GM13976 (cell line): ENCODE results near the gene PKNOX2.

Experiments
- DNase-seq: peaks from one replicate; pipeline ENCODE4 v3.0.0; 2012; ENCODE audit warnings: low spot score
- CTCF ChIP-seq: IDR thresholded peaks from 2 replicates; pipeline ENCODE4 v1.5.1; 2012; ENCODE audit warnings: borderline replicate concordance, mild to moderate bottlenecking; ENCODE audit not compliant: insufficient read depth; ENCODE audit errors: extremely low read depth, missing control alignments, control extremely low read depth
- in situ Hi-C: fragments of 300-500 bp; cut with MboI; formaldehyde crosslinking; loops from one replicate; pipeline ENCODE4 v1.12.0; 2022; ENCODE audit warnings: low sequenced_read_pairs, mixed read lengths, inconsistent platforms; ENCODE audit not compliant: unreplicated experiment

Gene PKNOX2

DNA sequence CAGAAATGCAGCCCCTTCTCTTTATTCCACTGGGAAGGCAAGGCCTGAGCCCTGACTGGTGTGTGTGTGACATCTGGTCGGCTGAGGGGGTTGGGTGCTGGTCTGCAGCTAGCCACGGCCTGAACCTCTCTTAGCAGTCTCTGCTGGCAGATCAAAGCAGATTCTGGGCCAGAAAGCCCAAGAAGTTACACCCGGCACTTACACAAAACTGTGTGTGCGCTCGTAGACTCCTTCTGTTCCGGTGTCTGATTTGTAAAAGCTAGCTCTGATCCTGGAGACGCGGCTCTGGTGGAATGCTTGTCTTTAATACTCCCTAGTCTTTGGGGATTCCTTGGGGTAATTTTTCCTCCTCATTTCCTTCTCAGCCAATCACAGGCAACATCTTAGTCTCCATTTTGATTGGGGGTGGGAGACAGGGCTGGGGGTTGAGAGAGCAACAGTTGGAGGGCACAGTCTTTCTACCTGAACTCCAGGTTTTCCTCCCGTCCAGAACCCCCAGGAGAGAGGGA lies 5.5 kb downstream of the PKNOX2 start:
- in situ Hi-C loops: no loop called here
- DNase-seq: no peak
- no peak for TF ChIP-seq CTCF

- DNase-seq: no peak
- TF ChIP-seq CTCF: no peak
- in situ Hi-C loops: no loop called here
Measured at GRCh38 chr11:125170510-125171031, 6.0 kb downstream of the PKNOX2 start.

- no peak for TF ChIP-seq CTCF
- DNase-seq: no peak
- in situ Hi-C loops: no loop called here
Measured at GRCh38 chr11:125171974-125172373, 7.4 kb downstream of the PKNOX2 start.

GRCh38 chr11:125173027-125173426 lies 8.5 kb downstream of the PKNOX2 start:
- DNase-seq: no peak
- in situ Hi-C loops: no loop called here
- TF ChIP-seq CTCF: no peak

DNA sequence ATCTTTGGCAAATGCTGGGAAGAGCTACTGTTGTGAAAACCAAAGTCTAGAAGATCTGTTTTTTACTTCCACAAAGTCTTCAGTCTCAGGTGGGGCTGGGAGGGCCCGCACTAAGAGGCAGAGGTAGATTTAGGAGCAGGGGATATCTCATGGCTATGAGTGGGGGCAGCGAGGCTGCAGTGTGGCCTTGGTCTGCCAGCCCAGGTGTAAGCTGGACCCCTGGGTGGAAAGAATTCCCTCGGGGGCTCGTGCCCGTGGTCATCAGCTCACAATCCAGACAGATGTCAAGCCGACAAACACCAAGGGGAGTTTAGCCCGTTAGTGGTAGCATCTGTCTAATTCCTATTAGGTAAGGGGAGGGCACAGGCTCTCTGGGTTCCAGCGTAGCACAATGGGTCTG lies 9.0 kb downstream of the PKNOX2 start:
- no peak for TF ChIP-seq CTCF
- in situ Hi-C loops: no loop called here
- DNase-seq: no peak

- no peak for DNase-seq
- in situ Hi-C loops: no loop called here
- TF ChIP-seq CTCF: no peak
Measured at GRCh38 chr11:125174057-125174456, 9.5 kb downstream of the PKNOX2 start.
